WTC11 (cell line): Measurements from ENCODE around the gene NDUFAF7. TPM values are rescaled to one million over a fixed set of nuclear protein-coding genes. Genes with fewer than 3 reads are reported as not detected.

Experiments used
- ATAC-seq: fragments of 200-7000 bp; cut with Tn5 transposase; 2 replicates; pipeline ENCODE4 v1.10.0; 2021; ENCODE audit warnings: mild to moderate bottlenecking, moderate library complexity
- CTCF ChIA-PET: fragments of 300-600 bp; sonication (Branson Sonifier 250); formaldehyde crosslinking; loops from one replicate; lab custom pipeline; 2021; ENCODE audit warnings: antibody characterized with exemption; lab: Charles Lee
- POLR2A ChIA-PET: fragments of 350-600 bp; sonication (Branson Sonifier 250); formaldehyde crosslinking; loops from one replicate; lab custom pipeline; 2021; ENCODE audit warnings: antibody characterized with exemption; lab: Charles Lee
- DNase-seq: peaks from one replicate; pipeline ENCODE4 v3.0.0; 2021; ENCODE audit warnings: low spot score
- H3K27ac Mint-ChIP-seq: 2 replicates; pipeline ENCODE4 v1.8.0; 2021; ENCODE audit warnings: mixed read lengths
- H3K27me3 Mint-ChIP-seq: 2 replicates; pipeline ENCODE4 v1.8.0; 2021; ENCODE audit warnings: low read depth, mild to moderate bottlenecking, moderate library complexity, mixed read lengths
- H3K36me3 Mint-ChIP-seq: 2 replicates; pipeline ENCODE4 v1.8.0; 2021; ENCODE audit warnings: mixed read lengths
- H3K4me1 Mint-ChIP-seq: 2 replicates; pipeline ENCODE4 v1.8.0; 2022; ENCODE audit warnings: mixed read lengths
- H3K4me3 Mint-ChIP-seq: 2 replicates; pipeline ENCODE4 v1.8.0; 2021; ENCODE audit warnings: mild to moderate bottlenecking, moderate library complexity, mixed read lengths
- H3K9me3 Mint-ChIP-seq: 2 replicates; pipeline ENCODE4 v1.8.0; 2021; ENCODE audit warnings: mixed read lengths
- AR ChIP-seq: fragments of 250-450 bp; sonication (Bioruptor Pico); IDR thresholded peaks from 2 replicates; pipeline ENCODE4 v1.9.0; 2021; ENCODE audit warnings: mild to moderate bottlenecking
- ARID4B ChIP-seq: sonication (generic); formaldehyde crosslinking; IDR thresholded peaks from 2 replicates; pipeline ENCODE4 v1.8.0; 2023; ENCODE audit warnings: missing genetic modification reagents, mild to moderate bottlenecking, borderline replicate concordance
- ATF6 ChIP-seq: sonication (generic); formaldehyde crosslinking; IDR thresholded peaks from 2 replicates; pipeline ENCODE4 v1.8.1; 2023; ENCODE audit warnings: mild to moderate bottlenecking, missing genetic modification reagents
- E2F5 ChIP-seq: sonication (generic); formaldehyde crosslinking; IDR thresholded peaks from 2 replicates; pipeline ENCODE4 v1.8.1; 2022; ENCODE audit warnings: mild to moderate bottlenecking, moderate library complexity, missing genetic modification reagents
- ESRRA ChIP-seq: sonication (generic); formaldehyde crosslinking; IDR thresholded peaks from 2 replicates; pipeline ENCODE4 v1.8.1; 2022; ENCODE audit warnings: mild to moderate bottlenecking, missing genetic modification reagents, borderline replicate concordance
- ETV6 ChIP-seq: sonication (generic); formaldehyde crosslinking; IDR thresholded peaks from 2 replicates; pipeline ENCODE4 v1.8.1; 2022; ENCODE audit warnings: mild to moderate bottlenecking, missing genetic modification reagents
- FOXP1 ChIP-seq: sonication (generic); formaldehyde crosslinking; IDR thresholded peaks from 2 replicates; pipeline ENCODE4 v1.8.0; 2022; ENCODE audit warnings: missing genetic modification reagents, mild to moderate bottlenecking, moderate library complexity, borderline replicate concordance
- GABPB1 ChIP-seq: sonication (generic); formaldehyde crosslinking; IDR thresholded peaks from 2 replicates; pipeline ENCODE4 v1.8.1; 2023; ENCODE audit warnings: mild to moderate bottlenecking, missing genetic modification reagents
- KAT7 ChIP-seq: sonication (generic); formaldehyde crosslinking; IDR thresholded peaks from 2 replicates; pipeline ENCODE4 v1.8.1; 2023; ENCODE audit warnings: missing genetic modification reagents, mild to moderate bottlenecking, borderline replicate concordance
- MLX ChIP-seq: sonication (generic); formaldehyde crosslinking; IDR thresholded peaks from 2 replicates; pipeline ENCODE4 v1.8.1; 2023; ENCODE audit warnings: mild to moderate bottlenecking, missing genetic modification reagents, moderate library complexity
- MYBL2 ChIP-seq: sonication (generic); formaldehyde crosslinking; IDR thresholded peaks from 2 replicates; pipeline ENCODE4 v1.8.1; 2023; ENCODE audit warnings: mild to moderate bottlenecking, moderate library complexity, missing genetic modification reagents
- PRRX2 ChIP-seq: fragments of 250-450 bp; sonication (Bioruptor Pico); IDR thresholded peaks from 2 replicates; pipeline ENCODE4 v1.8.0; 2021; ENCODE audit warnings: mild to moderate bottlenecking
- RELA ChIP-seq: sonication (generic); formaldehyde crosslinking; IDR thresholded peaks from 2 replicates; pipeline ENCODE4 v1.8.1; 2022; ENCODE audit warnings: missing genetic modification reagents, mild to moderate bottlenecking, borderline replicate concordance
- RORB ChIP-seq: fragments of 250-450 bp; sonication (Bioruptor Pico); IDR thresholded peaks from 2 replicates; pipeline ENCODE4 v1.9.0; 2021; ENCODE audit warnings: mild to moderate bottlenecking
- SMAD3 ChIP-seq: sonication (generic); formaldehyde crosslinking; IDR thresholded peaks from 2 replicates; pipeline ENCODE4 v1.8.0; 2022; ENCODE audit warnings: missing genetic modification reagents, mild to moderate bottlenecking, borderline replicate concordance
- SOX15 ChIP-seq: fragments of 250-450 bp; sonication (Bioruptor Pico); IDR thresholded peaks from 2 replicates; pipeline ENCODE4 v1.9.0; 2021; ENCODE audit warnings: mild to moderate bottlenecking
- STAT6 ChIP-seq: sonication (generic); formaldehyde crosslinking; conservative IDR thresholded peaks from 2 replicates; pipeline ENCODE4 v1.8.1; 2023; ENCODE audit warnings: mild to moderate bottlenecking, low read depth, missing genetic modification reagents, moderate library complexity
- ZBTB43 ChIP-seq: sonication (generic); formaldehyde crosslinking; IDR thresholded peaks from 2 replicates; pipeline ENCODE4 v1.8.1; 2023; ENCODE audit warnings: mild to moderate bottlenecking, missing genetic modification reagents
- ZNF121 ChIP-seq: sonication (generic); formaldehyde crosslinking; IDR thresholded peaks from 2 replicates; pipeline ENCODE4 v1.8.0; 2023; ENCODE audit warnings: missing genetic modification reagents
- ZNF416 ChIP-seq: fragments of 250-450 bp; sonication (Bioruptor Pico); IDR thresholded peaks from 2 replicates; pipeline ENCODE4 v1.9.0; 2021; ENCODE audit warnings: mild to moderate bottlenecking, inconsistent platforms
- total RNA-seq: library from RNA; stranded (reverse); gene quantifications from 3 replicates; pipeline ENCODE4 v1.2.3, GENCODE V29; 2021

Gene NDUFAF7
- total RNA-seq, 1 experiment from 2014 or later, result 57.8 TPM

GRCh38 chr2:37271376-37272067 lies 40.1 kb downstream of the NDUFAF7 start (continued):
- no peak for TF ChIP-seq MLX
- TF ChIP-seq ZNF416 (CRISPR knock-in tag), result no peak
- TF ChIP-seq PRRX2 (CRISPR knock-in tag), result no peak
- TF ChIP-seq ZBTB43 (CRISPR knock-in tag), result no peak

GRCh38 chr2:37274359-37274965 lies 43.0 kb downstream of the NDUFAF7 start:
- H3K4me1 Mint-ChIP-seq, result peaks cover 22% of the 10 kb centered on the region
- ChIA-PET POLR2A (no interaction called here), CTCF (no interaction called here)
- H3K27ac Mint-ChIP-seq, result no peak overlapping the region; the same call in 1 of the 2 replicates
- no peaks in the 10 kb centered on the region for H3K27me3 Mint-ChIP-seq
- H3K36me3 Mint-ChIP-seq, result peaks cover 37% of the 10 kb centered on the region
- DNase-seq (no peak), ATAC-seq (no peak)
- no peaks in the 10 kb centered on the region for H3K9me3 Mint-ChIP-seq
- H3K4me3 Mint-ChIP-seq, result no peak overlapping the region
- no peak for TF ChIP-seq KAT7 (CRISPR knock-in tag)
- no peak for TF ChIP-seq ATF6 (CRISPR knock-in tag)
- TF ChIP-seq SMAD3 (CRISPR knock-in tag), result no peak
- TF ChIP-seq AR (CRISPR knock-in tag), result no peak
- no peak for TF ChIP-seq ZNF121
- TF ChIP-seq STAT6 (CRISPR knock-in tag), result no peak
- no peak for TF ChIP-seq MYBL2 (CRISPR knock-in tag)
- no peak for TF ChIP-seq RORB
- TF ChIP-seq ETV6 (CRISPR knock-in tag), result no peak
- no peak for TF ChIP-seq SOX15 (CRISPR knock-in tag)
- no peak for TF ChIP-seq E2F5 (CRISPR knock-in tag)
- no peak for TF ChIP-seq ARID4B (CRISPR knock-in tag)
- TF ChIP-seq RELA (CRISPR knock-in tag), result no peak
- no peak for TF ChIP-seq FOXP1 (CRISPR knock-in tag)
- no peak for TF ChIP-seq GABPB1 (CRISPR knock-in tag)
- no peak for TF ChIP-seq ESRRA
